Heart right ventricle (tissue), 16 donors: ENCODE results near the gene ZYG11A. TPM values are rescaled to one million over a fixed set of nuclear protein-coding genes. Genes with fewer than 3 reads are reported as not detected.
"Not testable (repeated sequence)": the region's sequence is repeated elsewhere in the genome, so short reads cannot be mapped to it uniquely, and the experiment has no call there.

Experiments used
- ATAC-seq, 8 donors: fragments of 200-7000 bp; cut with Tn5 transposase; one replicate each; pipeline ENCODE4 v1.9.1; 2020; ENCODE audit warnings: mild to moderate bottlenecking in 8 of 8, moderate library complexity in 8 of 8, moderate number of reproducible peaks in 1 of 8
- DNase-seq, 2 donors: peaks; one replicate each; pipeline ENCODE4 v3.0.0-alpha.2; 2020
- H3K27ac ChIP-seq, 10 donors: fragments of 200-600 bp; sonication (generic) in 2 of 10; one replicate each; pipeline versions ENCODE4 v1.5.0 to v1.8.0; 2020 to 2022; ENCODE audit warnings: mild to moderate bottlenecking in 3 of 10
- H3K27me3 ChIP-seq, 7 donors: fragments of 200-600 bp; one replicate each; pipeline ENCODE4 v1.8.0; 2021 to 2022; ENCODE audit warnings: mild to moderate bottlenecking in 2 of 7
- H3K36me3 ChIP-seq, 9 donors: fragments of 200-600 bp; sonication (generic) in 1 of 9; one replicate each; pipeline versions ENCODE4 v1.5.0 to v1.8.0; 2020 to 2022; ENCODE audit warnings: mild to moderate bottlenecking in 2 of 9
- H3K4me1 ChIP-seq, 9 donors: fragments of 200-600 bp; sonication (generic) in 1 of 9; one replicate each; pipeline versions ENCODE4 v1.5.0 to v1.8.0; 2020 to 2022; ENCODE audit warnings: mild to moderate bottlenecking in 4 of 9
- H3K4me3 ChIP-seq, 10 donors: fragments of 200-600 bp; sonication (generic) in 2 of 10; one replicate each; pipeline versions ENCODE4 v1.5.0 to v1.8.0; 2020 to 2022; ENCODE audit warnings: mild to moderate bottlenecking in 7 of 10, moderate library complexity in 2 of 10
- H3K9me3 ChIP-seq, 11 donors: fragments of 200-600 bp in 10 of 11; sonication (generic) in 2 of 11; one replicate each; pipeline versions ENCODE4 v1.5.0 to v1.8.0; 2013 to 2022; ENCODE audit warnings: mild to moderate bottlenecking in 2 of 11, control low read depth in 1 of 11, moderate library complexity in 1 of 11
- WGBS, 2 donors: extraction: QIAGEN DNeasy Blood & Tissue Kit; methylation state at CpG; one replicate each; pipeline ENCODE4 v1.1.7; 2013; ENCODE audit warnings: inconsistent platforms in 1 of 2; 5-methylcytosine and 5-hydroxymethylcytosine counted together
- intact Hi-C, 10 donors: fragments of 100-400 bp; cut with DNase I; formaldehyde crosslinking; loops; one replicate each; pipeline versions ENCODE4 v1.11.1 to v1.14.2; 2022
- polyA plus RNA-seq, 2 donors: library from polyadenylated mRNA; stranded (reverse); fragments of 200-250 nt; gene quantifications; one replicate each; pipeline ENCODE4 v1.2.3, GENCODE V29; 2013
- total RNA-seq, 10 donors: library from RNA; stranded (reverse); fragmentation: NEBNext Ultra II Directional in 3 of 10; extraction: Animal tissue kit (Norgen Biotek cat#: 25700) in 3 of 10; gene quantifications; one replicate each; pipeline versions ENCODE4 v1.2.1 to v1.2.4, GENCODE V29; 2021 to 2023
- TF ChIP-seq, protein P1 (sequence below), 9 donors: fragments of 200-600 bp; sonication (generic) in 2 of 9; IDR thresholded peaks; one replicate each; pipeline versions ENCODE4 v1.5.0 to v1.8.0; 2021 to 2022; ENCODE audit warnings: antibody characterized with exemption in 9 of 9, mild to moderate bottlenecking in 5 of 9, moderate library complexity in 1 of 9
- donor health status: Arrhythmogenic right ventricular cardiomyopathy.
- donor health status: ischemic (EF 13 %, LVEDD 7.1; RV severe dilation, severe dysfunction).
- donor health status: healthy with polysubstance abuse.
- donor health status: DM: no; HTN: yes; CAD: no.
- donor health status: DM: no; HTN: no; CAD: no.
- donor health status: ischemic (EF 25% LVEDD 6.9; RV normal size, moderate dysfunction).
- donor health status: ischemic (EF 25% LVEDD 5.7; RV mildly dilated, moderate dysfunction).
- donor health status: healthy.
- donor health status: DM: yes; HTN: yes; CAD: no.
- donor health status: Ischemic cardiomyopathy.
- donor health status: ischemic (EF 35%, LVEDD 5.7; RV mildly dilated, moderate dysfunction).
- donor health status: nonischemic (EF 11% LVEDD 7.7; RV severe dilation, severe dysfunction).
- donor health status: DM: yes; HTN: yes; CAD: no.
- donor health status: PGD.
- donor health status: ischemic (EF 29% LVEDD 5.4; RV normal size, mild dysfunction).
- donor health status: nonischemic (EF 23%, LVEDD 6.1; RV moderate dilation, normal function).

The ZYG11A gene
- total and polyA plus RNA-seq, 12 donors = 0.07 TPM; not detected in 11

GRCh38 chr1:52814465-52814864 lies 28.1 kb upstream of the ZYG11A start:
- 77 to 80% methylated on average over 2 of the region's 2 CpGs for WGBS, 2 donors
- H3K36me3 ChIP-seq = peaks cover 0 to 98% (median 44%) of the 10 kb centered on the region in 9 donors
- TF ChIP-seq, protein P1, sequence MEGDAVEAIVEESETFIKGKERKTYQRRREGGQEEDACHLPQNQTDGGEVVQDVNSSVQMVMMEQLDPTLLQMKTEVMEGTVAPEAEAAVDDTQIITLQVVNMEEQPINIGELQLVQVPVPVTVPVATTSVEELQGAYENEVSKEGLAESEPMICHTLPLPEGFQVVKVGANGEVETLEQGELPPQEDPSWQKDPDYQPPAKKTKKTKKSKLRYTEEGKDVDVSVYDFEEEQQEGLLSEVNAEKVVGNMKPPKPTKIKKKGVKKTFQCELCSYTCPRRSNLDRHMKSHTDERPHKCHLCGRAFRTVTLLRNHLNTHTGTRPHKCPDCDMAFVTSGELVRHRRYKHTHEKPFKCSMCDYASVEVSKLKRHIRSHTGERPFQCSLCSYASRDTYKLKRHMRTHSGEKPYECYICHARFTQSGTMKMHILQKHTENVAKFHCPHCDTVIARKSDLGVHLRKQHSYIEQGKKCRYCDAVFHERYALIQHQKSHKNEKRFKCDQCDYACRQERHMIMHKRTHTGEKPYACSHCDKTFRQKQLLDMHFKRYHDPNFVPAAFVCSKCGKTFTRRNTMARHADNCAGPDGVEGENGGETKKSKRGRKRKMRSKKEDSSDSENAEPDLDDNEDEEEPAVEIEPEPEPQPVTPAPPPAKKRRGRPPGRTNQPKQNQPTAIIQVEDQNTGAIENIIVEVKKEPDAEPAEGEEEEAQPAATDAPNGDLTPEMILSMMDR (IDR thresholded peaks at IDR 0.05) = no peak

DNA sequence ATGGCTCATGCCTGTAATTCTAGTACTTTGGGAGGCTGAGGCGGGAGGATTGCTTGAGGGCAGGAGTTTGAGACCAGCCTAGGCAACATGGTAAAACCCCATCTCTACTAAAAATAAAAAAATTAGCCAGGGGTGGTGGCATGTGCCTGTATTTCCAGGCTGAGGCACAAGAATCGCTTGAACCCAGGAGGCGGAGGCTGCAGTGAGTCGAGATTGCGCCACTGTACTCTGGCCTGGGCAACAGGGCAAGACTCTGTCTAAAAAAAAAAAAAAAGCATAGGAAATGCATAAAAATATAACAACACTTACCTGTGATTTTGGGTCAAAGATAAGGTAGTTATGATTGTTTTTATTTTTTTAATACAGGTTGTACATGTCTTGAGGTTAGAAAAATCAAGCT lies 21.7 kb upstream of the ZYG11A start:
- not testable (repeated sequence) for H3K4me3 ChIP-seq, ATAC-seq, H3K27me3 ChIP-seq, H3K9me3 ChIP-seq, H3K27ac ChIP-seq, H3K4me1 ChIP-seq, DNase-seq
- intact Hi-C loops = loop anchor here in 1 of 10 donors (10.0 kb wide), 1 partner anchor 364 kb away; no protein-coding TSS in a partner anchor
- 95 to 97% methylated on average over 5 of the region's 5 CpGs for WGBS, 2 donors
- peaks cover 0 to 98% (median 50%) of the 10 kb centered on the region in 9 donors for H3K36me3 ChIP-seq

More at GRCh38 chr1:52814465-52814864, 28.1 kb upstream of the ZYG11A start:
- intact Hi-C loops = no loop called here
- Histone ChIP-seq H3K4me1 (no peaks in the 10 kb centered on the region), H3K4me3 (no peak overlapping the region), H3K27ac (no peak overlapping the region), H3K27me3 (no peaks in the 10 kb centered on the region), H3K9me3 (no peaks in the 10 kb centered on the region)
- DNase-seq = no peak
- no peak for ATAC-seq

DNA sequence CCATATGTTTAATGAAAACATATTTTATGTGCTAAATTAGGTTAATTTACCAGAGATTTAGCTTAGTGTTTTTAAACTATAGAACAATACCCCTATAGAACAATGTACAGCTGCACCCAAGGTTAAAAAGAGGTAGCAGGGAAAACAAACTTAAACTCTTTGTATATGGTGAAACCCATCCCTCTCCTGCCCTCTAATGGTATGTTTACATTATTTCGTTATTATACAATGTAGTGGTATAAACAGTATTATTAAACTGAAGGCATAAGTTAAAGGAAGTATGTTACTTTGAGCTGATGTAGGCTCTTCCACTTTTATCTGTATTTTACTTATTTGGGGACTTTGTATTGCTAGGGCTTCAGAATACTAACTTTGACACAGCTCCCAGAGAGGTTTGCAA lies 16.7 kb upstream of the ZYG11A start:
- Histone ChIP-seq H3K9me3 (no peaks in the 10 kb centered on the region), H3K27ac (no peak overlapping the region), H3K27me3 (no peaks in the 10 kb centered on the region), H3K36me3 (peaks cover 0 to 68% (median 16%) of the 10 kb centered on the region in 9 donors), H3K4me1 (no peaks in the 10 kb centered on the region), H3K4me3 (no peak overlapping the region)
- intact Hi-C loops = loop anchor here in 1 of 10 donors (10.0 kb wide), 1 partner anchor 359 kb away; no protein-coding TSS in a partner anchor
- DNase-seq (no peak), ATAC-seq (no peak)
- WGBS, 2 donors = 40 to 47% methylated on average over 1 of the region's 1 CpG
- TF ChIP-seq, protein P1 (IDR thresholded peaks at IDR 0.05) = peak in 1 of 9 donors; percentile 17

DNA sequence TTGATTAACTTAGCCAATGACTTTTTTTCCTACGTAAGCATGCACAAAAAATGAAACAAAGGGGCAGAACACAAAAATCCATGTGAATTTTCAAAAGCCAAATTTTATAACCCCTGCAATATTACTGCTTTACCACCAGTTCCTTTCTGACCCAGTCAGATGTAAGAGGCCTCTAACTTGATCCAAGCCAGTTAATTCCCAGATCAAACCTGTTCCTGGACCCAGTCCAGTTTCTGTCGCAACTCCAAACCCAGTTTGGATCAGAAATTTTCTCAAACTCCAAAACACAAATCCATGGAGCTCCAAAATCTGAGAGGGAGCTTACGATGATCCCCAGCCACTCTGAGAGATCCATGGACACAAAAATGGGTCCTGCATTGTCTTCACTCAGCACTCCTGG lies 7.8 kb upstream of the ZYG11A start:
- WGBS, 2 donors = 74 to 86% methylated on average over 3 of the region's 3 CpGs
- no peak for DNase-seq
- TF ChIP-seq, protein P1 (IDR thresholded peaks at IDR 0.05) = no peak
- Histone ChIP-seq H3K4me1 (no peaks in the 10 kb centered on the region), H3K27ac (no peak overlapping the region), H3K9me3 (no peaks in the 10 kb centered on the region), H3K4me3 (no peak overlapping the region), H3K36me3 (no peaks in the 10 kb centered on the region), H3K27me3 (peaks cover 0 to 5% (median 0%) of the 10 kb centered on the region in 7 donors)
- ATAC-seq = no peak
- intact Hi-C loops = no loop called here

DNA sequence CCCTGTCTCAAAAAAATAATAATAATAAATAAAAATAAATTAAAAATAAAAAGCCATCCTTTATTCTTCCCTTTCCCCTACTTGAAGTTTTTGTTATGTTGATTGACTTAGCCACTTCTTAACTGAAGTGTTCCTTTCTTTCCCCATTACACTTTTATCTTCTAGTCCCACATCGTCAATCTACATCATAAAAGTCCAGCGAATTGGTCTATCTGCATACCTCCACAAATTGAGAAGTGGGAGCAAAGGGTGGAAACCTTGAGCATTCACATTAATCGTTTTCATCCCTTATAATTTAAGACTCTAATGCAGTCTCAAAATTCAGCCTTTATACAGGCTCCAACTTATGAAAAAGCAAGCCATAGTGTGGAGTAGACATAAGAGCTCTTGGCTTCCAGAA lies 6.5 kb upstream of the ZYG11A start:
- no peaks in the 10 kb centered on the region for H3K9me3 ChIP-seq
- TF ChIP-seq, protein P1 (IDR thresholded peaks at IDR 0.05) = no peak
- no peak overlapping the region for H3K27ac ChIP-seq
- WGBS, 2 donors = 58 to 67% methylated on average over 3 of the region's 3 CpGs
- no peak overlapping the region for H3K4me3 ChIP-seq
- no peaks in the 10 kb centered on the region for H3K4me1 ChIP-seq
- intact Hi-C loops = no loop called here
- no peak for DNase-seq
- H3K36me3 ChIP-seq = no peaks in the 10 kb centered on the region
- ATAC-seq = no peak
- H3K27me3 ChIP-seq = peaks cover 0 to 11% (median 4%) of the 10 kb centered on the region in 7 donors

DNA sequence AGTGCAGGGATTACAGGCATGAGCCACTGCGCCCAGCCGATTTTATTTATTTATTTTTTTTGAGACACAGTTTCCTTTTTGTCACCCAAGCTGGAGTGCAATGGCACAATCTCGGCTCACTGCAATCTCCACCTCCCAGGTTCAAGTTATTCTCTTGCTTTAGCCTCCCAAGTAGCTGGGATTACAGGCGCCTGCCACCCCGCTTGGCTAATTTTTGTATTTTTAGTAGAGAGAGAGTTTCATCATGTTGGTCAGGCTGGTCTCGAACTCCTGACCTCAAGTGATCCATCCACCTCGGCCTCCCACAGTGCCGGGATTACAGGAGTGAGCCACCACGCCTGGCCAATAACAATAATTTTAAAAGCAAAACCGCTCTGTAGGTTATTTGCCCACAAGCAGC lies 3.4 kb upstream of the ZYG11A start:
- H3K27ac ChIP-seq, DNase-seq, H3K9me3 ChIP-seq, H3K36me3 ChIP-seq, intact Hi-C loops, ATAC-seq, H3K4me3 ChIP-seq: not testable (repeated sequence)
- Histone ChIP-seq H3K27me3 (peaks cover 0 to 36% (median 33%) of the 10 kb centered on the region in 7 donors), H3K4me1 (peaks cover 0 to 14% (median 10%) of the 10 kb centered on the region in 9 donors)
- 95% methylated on average over 10 of the region's 10 CpGs for WGBS, 2 donors

DNA sequence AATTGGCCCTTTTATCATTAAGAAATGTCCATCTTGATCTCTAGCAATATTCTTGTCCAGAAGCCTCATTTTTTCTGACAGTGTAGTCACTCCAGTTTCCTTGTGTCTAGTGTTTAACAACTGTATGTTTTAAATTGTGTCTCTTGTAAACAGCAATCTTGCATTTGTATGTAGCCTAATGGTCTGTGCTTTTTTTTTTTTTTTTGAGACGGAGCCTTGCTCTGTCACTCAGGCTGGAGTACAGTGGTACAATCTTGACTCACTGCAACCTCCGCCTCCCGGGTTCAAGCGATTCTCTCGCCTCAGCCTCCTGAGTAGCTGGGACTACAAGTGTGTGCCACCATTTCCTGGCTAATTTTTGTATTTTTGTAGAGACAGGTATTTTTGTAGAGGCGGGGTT lies 2.6 kb downstream of the ZYG11A start:
- H3K4me3 ChIP-seq, H3K27ac ChIP-seq, H3K9me3 ChIP-seq, H3K36me3 ChIP-seq, ATAC-seq, DNase-seq, intact Hi-C loops: not testable (repeated sequence)
- Histone ChIP-seq H3K27me3 (peaks cover 0 to 58% (median 41%) of the 10 kb centered on the region in 7 donors), H3K4me1 (peaks cover 0 to 14% (median 10%) of the 10 kb centered on the region in 9 donors)
- 75 to 87% methylated on average over 6 of the region's 6 CpGs for WGBS, 2 donors
